Epithelial cell of prostate (primary cell): ENCODE measurements around the gene IGSF10.
A peak's percentile ranks its signal among the peaks of the same experiment; 100 is the strongest.

Experiments used
- DNase-seq: peaks from one replicate; pipeline ENCODE4 v3.0.0-alpha.2; 2011; ENCODE audit warnings: low read depth, low spot score
- H3K27ac ChIP-seq: fragments of 450-650 bp; 2 replicates; pipeline ENCODE4 v1.5.1; 2017; ENCODE audit warnings: mild to moderate bottlenecking

IGSF10 gene

DNA sequence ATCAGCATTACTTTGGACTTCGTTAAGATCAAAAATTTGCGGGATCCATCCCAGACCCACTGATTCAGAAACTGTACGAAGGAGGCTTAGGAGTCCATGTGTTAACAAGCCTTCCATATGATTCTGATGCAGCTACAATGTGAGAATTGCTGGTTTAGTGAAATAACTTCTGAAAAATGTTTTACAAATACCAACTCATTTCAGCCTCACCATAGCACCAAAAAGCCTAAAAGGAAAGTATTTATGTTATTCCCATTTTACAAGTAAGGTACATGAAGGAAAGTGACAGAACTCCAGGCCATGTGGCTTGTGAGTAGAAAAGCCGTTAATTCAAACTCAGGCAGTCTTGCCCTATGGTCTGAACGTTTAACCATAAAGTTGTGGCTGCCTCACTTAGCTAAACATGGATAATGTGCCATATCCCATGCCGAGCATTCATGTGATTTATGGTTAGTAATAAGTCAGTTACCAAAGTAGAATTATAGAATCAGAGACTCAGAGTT, 1.5 kb upstream of the IGSF10 start:
- H3K27ac ChIP-seq, result no peak overlapping the region
- DNase-seq, result no peak

DNA sequence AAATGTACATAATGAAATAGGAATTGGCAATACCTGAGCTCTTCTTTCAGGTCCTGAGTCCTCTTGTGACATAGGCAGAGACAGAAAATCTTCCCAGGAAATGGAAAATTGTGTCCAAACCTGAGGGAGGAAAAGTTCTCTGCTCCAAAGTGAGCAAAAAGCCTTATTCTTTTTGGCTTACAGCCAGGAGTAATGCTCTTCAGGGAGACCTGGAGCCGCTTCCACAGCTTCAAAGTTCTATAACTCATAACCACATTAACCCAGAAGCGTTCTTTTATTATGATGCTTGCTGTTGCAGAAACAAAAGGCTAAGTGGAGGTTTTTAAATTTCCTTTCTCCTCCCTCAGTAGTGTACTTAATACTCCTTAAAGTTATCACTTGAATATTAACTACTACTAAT, 633 bp downstream of the IGSF10 start:
- H3K27ac ChIP-seq, result no peak overlapping the region
- DNase-seq, result no peak

DNA sequence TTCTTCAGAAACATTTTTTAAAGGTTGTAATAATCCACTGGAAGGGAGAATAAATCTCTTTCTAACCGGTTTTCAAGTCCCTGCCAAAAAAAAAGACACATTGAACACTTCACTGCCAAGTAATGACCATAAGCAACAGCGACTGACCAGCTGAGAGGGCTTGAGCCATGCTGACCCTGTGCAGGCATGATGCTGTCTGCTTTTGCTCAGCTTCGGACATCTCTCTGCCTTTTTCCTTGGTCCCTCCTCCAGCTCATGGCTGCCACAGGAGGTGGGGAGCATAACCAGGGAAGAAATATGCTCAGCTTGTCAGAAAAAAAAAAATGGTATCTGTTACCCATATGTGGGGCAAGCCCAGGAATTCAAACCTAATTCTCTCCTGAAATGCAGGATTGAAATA, 1.5 kb downstream of the IGSF10 start:
- no peak for DNase-seq
- H3K27ac ChIP-seq, result no peak overlapping the region

DNA sequence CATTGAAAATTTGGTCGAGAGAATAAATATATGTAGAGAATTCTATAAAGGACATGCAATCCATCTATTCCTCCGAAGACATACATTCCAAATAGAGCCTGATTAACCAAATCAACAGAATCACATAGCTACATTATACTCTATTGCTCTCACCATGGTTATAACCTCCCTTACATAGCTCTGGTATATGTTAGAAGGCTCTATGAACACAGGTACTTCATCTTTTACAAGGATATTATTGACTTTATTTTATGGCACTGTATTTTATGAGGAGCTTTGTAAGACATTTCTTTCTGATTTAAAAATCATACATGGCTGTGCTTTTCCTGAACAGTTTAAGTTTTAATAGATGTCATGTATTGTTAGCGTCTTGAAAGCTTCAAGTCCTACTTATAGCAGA, 4.8 kb downstream of the IGSF10 start:
- H3K27ac ChIP-seq, result no peak overlapping the region
- no peak for DNase-seq

DNA sequence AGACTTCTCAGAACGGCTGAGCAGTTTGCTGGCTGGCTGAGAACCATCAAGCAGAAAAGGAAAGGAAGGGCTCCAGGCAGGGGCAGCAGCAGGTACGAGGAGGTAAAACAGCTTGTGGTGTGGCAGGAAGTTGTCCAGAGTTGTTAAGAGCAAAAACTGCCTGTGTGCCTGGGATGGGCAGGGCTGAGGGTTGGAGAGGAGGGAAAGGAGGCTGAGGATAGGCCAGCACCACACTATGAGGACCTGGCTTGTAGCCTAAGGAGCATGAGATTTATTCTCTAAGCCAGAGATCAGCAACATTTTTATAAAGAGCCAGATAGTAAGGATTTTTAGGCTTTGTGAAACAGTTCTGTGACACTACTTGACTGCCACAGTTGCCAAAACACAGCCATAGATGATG, 8.0 kb downstream of the IGSF10 start:
- no peak for DNase-seq
- H3K27ac ChIP-seq, result no peak overlapping the region

DNA sequence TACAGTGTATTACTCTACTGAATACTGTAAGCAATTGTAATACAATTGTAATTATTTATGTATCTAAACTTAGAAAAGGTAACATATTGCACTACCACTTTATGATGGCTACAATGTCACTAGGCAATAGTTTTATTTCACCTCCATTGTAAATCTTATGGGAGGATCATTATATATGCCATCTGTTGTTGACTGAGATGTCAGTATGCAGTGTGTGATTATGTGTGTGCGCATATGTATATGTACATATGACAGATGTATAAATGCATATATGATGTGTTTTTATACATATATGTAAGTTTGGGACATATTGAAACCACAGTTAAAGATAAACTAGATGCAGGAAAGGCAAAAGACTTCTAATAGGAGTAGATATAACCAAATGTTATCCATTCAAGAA, 8.5 kb downstream of the IGSF10 start:
- no peak overlapping the region for H3K27ac ChIP-seq
- DNase-seq, result no peak

DNA sequence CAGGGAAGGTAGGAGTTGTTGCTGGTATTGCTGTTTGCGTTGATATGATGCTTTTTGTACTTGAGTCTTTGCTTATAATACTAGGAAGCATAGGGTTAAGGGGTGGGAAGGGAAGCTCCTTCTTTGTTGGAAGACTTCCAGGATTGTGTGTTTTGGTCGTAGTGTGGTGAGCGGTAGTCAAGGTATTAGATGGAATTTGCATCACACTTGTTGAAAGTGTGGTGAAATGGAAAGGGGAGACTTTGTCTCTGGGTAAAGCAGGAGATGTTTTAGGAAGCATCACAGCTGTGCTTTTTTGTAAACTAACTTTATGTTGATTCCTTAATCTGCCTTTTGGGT, 14.9 kb downstream of the IGSF10 start:
- no peak for DNase-seq
- H3K27ac ChIP-seq, result no peak overlapping the region

DNA sequence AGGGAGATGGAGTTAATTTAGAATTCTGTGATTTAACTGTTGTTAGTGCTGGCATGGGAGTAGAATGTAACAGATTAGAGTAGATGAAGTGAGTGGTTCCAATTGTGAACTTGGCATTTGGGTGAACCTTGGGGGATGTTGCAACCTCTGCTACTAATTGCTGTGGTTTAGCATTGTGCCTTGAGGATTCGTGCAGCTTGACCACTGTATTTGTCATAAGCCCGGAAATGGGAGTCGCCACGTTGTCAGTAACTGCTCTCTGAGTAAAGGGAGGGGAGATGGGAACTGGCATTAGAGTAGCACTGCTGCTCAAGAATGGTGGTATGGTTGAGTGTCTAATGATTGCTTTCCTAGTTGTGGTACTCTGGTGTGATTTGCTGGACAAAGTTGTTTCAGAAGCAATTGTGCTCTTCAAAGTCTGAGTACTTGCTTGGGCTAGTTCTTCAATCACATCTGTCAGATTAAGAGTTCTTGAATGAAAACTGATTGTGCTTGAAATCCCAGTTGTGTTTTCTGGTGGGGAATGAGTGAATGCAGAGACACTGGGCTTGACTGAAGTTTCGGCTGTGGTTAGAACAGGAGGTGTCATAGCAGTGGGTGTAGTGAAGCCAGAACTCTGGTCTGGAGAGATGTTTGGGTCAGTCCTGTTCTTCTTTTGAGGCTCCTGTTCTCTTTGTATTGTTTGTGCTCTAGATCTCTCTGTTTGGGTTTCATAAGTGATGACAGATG, 15.4 kb downstream of the IGSF10 start:
- peak; percentile 46 for DNase-seq

DNA sequence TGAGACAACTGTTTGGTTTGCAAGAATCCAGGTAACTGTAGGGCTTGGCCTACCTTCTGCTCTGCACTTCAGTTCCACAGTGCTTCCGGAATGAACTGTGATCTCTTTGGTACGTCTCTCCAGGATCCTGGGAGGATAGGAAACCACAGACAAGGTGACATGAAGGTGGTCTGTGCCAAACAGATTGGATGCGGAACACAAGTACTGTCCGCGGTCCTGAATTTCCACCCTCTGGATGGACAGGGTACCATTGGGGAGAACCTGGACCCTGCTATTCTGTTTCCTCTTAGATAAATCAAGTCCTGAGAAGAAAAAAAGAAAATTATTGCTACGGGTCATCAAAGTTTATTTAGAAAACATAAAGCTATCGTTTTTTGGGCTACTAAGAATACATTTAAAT, 17.3 kb downstream of the IGSF10 start:
- H3K27ac ChIP-seq, result no peak overlapping the region
- DNase-seq, result no peak

More for the DNA sequence above, 15.4 kb downstream of the IGSF10 start:
- no peak overlapping the region for H3K27ac ChIP-seq

DNA sequence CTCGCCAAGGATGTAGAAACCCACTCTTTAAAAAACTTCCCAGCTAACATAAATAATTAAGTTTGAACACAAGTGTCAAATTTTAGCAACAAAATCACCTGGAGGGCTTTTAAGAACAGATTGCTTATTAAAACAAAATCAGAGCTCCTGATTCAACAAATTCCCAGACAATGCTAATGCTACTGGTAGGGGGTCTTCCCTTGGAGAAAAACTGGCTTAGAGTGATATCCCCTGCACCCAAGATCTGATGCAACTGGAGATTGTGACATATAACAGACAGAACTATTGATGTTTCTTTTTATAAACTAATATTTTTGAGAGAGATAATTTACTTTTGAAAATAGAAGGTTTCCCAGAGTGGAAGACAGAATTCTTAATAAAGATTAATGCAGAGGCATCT, 19.9 kb downstream of the IGSF10 start:
- no peak for DNase-seq
- no peak overlapping the region for H3K27ac ChIP-seq

DNA sequence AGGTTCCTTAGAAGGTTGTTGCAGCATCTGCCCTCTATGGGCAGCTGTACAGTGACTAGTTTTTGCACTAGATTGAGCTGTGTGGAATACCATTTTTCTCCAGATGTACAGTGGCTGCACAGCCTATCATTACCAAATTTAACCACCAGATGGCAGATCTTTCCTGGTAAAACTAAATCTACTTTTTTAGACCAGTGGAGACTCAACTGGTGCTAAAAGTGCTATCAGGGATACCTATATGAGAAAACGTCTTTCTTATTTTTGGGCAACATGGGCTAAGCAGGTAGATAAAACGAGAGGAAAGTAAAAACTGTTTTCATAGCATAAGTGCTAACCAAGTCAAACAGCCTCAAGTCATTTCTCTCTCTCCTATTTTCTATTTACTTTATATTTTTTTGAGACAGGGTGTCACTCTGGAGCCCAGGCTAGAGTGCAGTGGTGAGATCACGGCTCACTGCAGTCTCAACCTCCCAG, 21.2 kb downstream of the IGSF10 start:
- DNase-seq, result no peak
- H3K27ac ChIP-seq, result no peak overlapping the region

DNA sequence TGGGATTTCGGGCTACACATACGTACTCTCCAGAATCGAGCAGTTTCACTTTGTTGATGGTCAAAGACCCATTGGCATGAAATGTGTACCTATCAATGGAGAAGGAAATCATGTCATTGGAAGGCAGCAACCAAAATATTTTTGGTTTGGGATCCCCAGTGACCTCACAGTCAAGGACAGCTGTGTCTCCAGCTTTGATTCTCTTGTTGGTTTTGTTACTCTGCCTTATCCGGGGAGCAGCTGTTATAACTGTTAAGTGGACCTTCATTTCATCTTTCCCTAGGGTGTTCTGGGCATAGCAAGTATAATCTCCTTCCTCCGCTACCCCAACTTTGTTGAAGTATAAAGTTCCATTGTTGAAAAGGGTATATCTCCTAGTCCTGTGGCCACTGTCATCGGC, 23.0 kb downstream of the IGSF10 start:
- DNase-seq, result no peak
- no peak overlapping the region for H3K27ac ChIP-seq

DNA sequence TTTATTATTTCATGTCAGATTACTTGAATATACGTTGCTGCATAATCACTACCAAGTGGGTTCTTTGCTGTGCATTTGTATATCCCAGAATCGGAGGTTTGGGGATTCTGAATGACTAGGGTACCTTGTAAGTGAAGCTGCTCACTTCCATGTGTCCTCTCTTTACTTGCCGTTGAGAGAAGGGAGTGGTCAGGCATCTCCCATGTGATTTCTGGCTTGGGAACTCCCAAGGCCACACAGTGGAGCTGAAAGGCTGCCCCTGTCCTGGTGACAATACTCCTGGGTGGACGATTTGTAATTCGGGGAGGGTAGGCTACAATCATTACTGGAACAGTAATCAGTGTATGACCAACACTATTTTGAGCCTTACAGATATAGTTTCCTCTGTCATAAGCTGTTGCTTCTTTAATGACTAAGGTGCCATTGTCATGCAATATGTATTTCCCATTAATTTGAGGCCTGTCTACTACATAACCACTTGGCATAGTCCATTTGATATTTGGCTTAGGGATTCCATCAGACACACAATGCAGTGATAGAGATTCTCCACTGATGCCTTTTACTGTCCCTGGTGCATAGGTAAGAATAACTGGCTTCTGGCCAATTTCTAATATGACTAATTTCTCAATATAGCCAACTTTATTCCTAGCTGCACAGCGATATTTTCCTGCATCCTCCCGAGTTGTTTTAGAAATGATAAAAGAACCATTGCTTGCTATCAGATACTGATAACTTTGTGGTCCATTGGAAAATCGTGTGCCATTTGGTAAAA, 24.0 kb downstream of the IGSF10 start:
- H3K27ac ChIP-seq, result no peak overlapping the region
- DNase-seq, result no peak

DNA sequence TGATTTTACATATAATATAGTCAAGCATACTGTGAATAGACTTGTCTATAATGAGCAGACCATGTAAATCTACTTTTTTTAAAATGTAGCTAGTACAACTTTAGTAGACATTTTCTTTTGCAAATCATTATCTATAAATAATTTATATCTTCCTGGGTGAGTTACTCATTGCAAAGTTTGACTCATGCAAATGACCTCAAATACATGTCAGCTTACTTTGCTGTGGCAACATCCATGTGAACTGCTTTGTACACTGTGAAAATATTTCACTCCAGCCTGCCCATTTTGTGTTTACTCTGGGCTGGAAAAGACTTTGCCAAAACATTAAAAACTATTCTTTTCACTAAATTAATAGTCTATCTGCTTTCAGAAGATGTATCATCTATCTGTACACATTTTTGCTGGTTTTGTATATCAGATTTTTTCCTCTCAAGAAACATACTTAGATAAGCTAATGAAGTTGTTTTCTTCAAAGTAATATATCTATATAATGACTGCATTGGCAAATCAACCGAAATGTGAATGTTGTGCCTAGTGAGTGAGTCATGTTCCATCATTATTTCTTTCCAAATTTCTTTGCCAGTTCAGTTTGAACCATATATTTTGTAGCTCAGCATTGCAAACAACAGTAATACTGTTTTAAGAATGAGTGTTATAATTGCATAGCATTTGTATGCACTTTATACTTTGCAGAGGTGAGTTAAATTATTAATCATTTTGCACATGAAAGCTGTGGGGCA, 26.5 kb downstream of the IGSF10 start:
- DNase-seq, result peak; percentile 31
- H3K27ac ChIP-seq, result peak overlapping the region; percentile 58

DNA sequence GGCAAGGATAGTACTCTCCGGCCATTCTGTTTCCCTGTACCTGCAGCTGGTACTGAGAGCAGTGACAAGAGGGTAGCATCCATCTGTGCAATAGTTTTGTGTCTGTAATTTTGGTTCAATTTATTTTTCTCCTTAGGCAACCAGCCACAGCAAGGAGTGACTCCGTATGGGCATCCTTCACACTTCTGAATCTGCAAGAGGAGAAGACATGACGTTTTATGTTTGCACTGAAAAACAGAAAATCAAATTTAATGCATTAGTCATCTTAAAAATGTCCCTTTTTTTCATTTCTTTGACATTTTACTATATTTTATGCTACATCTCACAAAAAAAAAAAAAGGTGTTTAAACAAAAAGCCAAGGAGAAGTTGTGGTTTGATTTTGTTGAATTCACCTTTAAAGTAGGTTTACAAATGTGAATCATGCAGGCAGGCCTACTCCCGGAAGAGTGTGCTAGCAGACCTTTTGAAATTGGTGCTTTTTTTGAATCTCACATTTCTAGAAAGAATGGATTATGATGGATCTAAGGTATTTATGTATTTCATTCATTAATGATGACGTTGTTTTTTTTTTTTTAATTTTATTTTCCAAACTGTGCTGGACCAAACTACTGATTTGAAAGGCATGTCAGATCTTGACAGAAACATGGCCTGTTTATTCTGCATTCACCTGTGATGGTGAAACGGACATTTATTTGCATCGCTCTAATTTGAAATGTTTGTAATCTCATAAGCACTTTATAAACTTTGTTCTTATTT, 28.1 kb downstream of the IGSF10 start:
- no peak overlapping the region for H3K27ac ChIP-seq
- no peak for DNase-seq

DNA sequence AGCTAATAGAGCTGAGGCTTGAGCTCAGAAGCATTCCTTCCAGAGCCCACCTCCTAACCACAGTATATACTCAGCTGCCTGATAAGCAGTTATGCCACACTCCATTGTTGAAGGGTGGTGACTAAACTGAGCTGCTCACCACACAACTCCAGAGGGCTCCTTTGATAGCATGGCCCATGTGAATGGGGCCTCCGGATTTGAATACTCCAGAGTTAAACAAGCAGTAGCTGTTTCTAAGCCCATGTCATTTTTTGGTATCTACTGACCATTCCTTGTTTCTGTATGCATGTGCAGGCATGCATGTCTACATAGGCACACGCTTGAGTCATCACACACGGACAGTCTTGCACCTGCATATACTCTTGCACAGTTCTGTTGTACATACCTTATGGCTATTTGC, 28.9 kb downstream of the IGSF10 start:
- peak; percentile 77 for DNase-seq
- H3K27ac ChIP-seq, result peak overlapping the region; percentile 2

DNA sequence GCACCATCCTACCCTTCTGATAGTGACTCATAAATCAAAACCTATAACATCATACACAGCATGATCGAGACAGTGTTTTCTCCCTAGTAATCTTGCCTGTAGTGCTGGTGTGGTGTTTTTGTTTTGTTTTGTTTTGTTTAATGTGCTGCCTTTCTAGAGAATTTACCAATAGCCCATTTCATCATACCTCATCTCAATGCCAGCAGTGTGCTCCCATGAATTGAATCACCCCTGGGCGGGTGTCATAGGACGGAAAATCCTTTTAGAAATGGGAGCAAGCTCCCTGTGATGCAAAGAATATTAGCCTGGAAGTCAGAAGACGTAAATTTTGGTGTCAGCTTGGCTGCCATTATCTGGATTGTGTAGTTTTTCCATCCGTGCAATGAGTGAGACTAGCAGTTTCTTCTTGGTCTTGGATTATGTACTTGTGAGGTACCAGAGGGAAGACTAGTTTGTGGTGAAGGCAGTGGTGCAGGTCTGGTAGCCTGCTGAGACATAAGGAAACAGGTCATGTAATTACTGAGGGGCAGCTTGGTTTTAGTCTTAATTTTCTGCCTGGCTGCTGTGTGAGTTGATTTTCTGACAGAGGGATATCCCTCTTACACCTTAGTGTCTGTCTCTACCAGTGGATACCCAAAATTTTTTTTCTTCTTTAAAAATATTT, 29.9 kb downstream of the IGSF10 start:
- DNase-seq, result no peak
- no peak overlapping the region for H3K27ac ChIP-seq

DNA sequence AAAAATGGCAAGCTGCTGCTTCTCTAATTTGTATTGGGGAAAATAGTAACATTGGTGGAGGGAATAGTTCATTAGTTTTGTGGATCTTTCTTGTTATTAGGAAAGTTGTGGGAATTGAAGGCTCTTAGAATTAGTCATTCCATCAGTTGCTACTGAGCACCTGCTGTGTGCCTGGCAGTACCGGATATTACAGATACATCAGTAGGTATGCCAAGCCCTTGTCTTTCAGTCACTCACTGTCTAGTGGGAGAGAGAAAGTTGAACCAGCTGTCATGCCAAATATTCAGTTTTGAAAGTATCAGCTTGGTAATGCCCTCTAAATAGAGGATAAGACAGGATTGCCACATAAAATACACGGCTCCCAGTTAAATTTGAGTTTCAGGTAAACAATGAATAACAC, 32.5 kb downstream of the IGSF10 start:
- no peak overlapping the region for H3K27ac ChIP-seq
- no peak for DNase-seq

DNA sequence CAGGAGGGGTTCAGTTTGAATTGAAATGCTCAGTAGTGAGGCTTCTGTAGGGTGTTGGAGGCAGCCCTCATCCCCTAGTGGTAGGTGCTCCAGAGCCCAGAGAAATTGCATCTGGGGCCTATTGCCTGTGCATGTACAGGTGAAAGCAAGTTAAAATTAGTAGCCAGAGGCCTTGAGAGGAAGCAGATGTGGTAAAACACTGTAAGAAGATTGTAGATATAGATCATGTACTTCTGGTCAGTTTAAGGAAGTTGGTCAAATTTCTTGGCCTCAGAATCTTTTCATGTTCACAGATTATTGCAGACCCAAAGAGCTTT, 34.6 kb downstream of the IGSF10 start:
- no peak overlapping the region for H3K27ac ChIP-seq
- no peak for DNase-seq
